MM.1S (cell line): Measurements from ENCODE around the gene ADAM10.
"Not testable (repeated sequence)": the region's sequence is repeated elsewhere in the genome, so short reads cannot be mapped to it uniquely, and the experiment has no call there.

Source experiments
- DNase-seq: peaks from one replicate; pipeline ENCODE4 v3.0.0-alpha.2; 2015
- H2AFZ ChIP-seq: fragments of 300-600 bp; sonication (generic); 2 replicates; pipeline ENCODE4 v1.6.0; 2016; ENCODE audit warnings: antibody characterized with exemption, low read length
- H3F3A ChIP-seq: fragments of 300-600 bp; sonication (generic); 2 replicates; pipeline ENCODE4 v1.6.1; 2016; ENCODE audit warnings: mild to moderate bottlenecking, antibody characterized with exemption, low read length, moderate library complexity, mixed read lengths; ENCODE audit not compliant: insufficient read depth
- H3K27ac ChIP-seq: fragments of 300-600 bp; sonication (generic); 2 replicates; pipeline ENCODE4 v1.5.1; 2016; ENCODE audit warnings: mild to moderate bottlenecking, low read length
- H3K27me3 ChIP-seq: fragments of 300-600 bp; sonication (generic); replicated peaks from 2 replicates; pipeline ENCODE4 v1.6.0; 2016; ENCODE audit warnings: low read length; ENCODE audit not compliant: insufficient read depth
- H3K36me3 ChIP-seq: fragments of 300-600 bp; sonication (generic); replicated peaks from 2 replicates; pipeline ENCODE4 v1.6.1; 2016; ENCODE audit warnings: mild to moderate bottlenecking, low read length, mixed read lengths; ENCODE audit not compliant: insufficient read depth
- H3K4me1 ChIP-seq: fragments of 300-600 bp; sonication (generic); 2 replicates; pipeline ENCODE4 v1.6.1; 2016; ENCODE audit warnings: low read length, mixed read lengths
- H3K4me2 ChIP-seq: fragments of 300-600 bp; sonication (generic); 2 replicates; pipeline ENCODE4 v1.6.0; 2016; ENCODE audit warnings: low read depth, low read length
- H3K4me3 ChIP-seq: fragments of 300-600 bp; sonication (generic); 2 replicates; pipeline ENCODE4 v1.5.1; 2016; ENCODE audit warnings: low read length, mixed read lengths
- H3K79me2 ChIP-seq: fragments of 300-600 bp; sonication (generic); 2 replicates; pipeline ENCODE4 v1.6.1; 2016; ENCODE audit warnings: mixed run types, low read length, mixed read lengths
- H3K9ac ChIP-seq: fragments of 300-600 bp; sonication (generic); 2 replicates; pipeline ENCODE4 v1.6.1; 2016; ENCODE audit warnings: low read length, mixed read lengths
- H3K9me2 ChIP-seq: fragments of 300-600 bp; sonication (generic); replicated peaks from 2 replicates; pipeline ENCODE4 v1.6.1; 2016; ENCODE audit warnings: mild to moderate bottlenecking, low read length, mixed read lengths; ENCODE audit not compliant: insufficient read depth
- H3K9me3 ChIP-seq: fragments of 300-600 bp; sonication (generic); replicated peaks from 2 replicates; pipeline ENCODE4 v1.6.1; 2016; ENCODE audit warnings: mild to moderate bottlenecking, low read length, mixed read lengths; ENCODE audit not compliant: insufficient read depth
- H4K20me1 ChIP-seq: fragments of 300-600 bp; sonication (generic); 2 replicates; pipeline ENCODE4 v1.6.1; 2016; ENCODE audit warnings: mild to moderate bottlenecking, low read length, moderate library complexity, mixed read lengths; ENCODE audit not compliant: insufficient read depth
- CTCF ChIP-seq: fragments of 300-600 bp; sonication (generic); IDR thresholded peaks from 2 replicates; pipeline ENCODE4 v1.5.1; 2016; ENCODE audit warnings: antibody characterized with exemption, low read length, mixed read lengths
- EZH2 ChIP-seq: fragments of 300-600 bp; sonication (generic); optimal IDR thresholded peaks from 2 replicates; pipeline ENCODE3; 2017; ENCODE audit warnings: low read depth, mild to moderate bottlenecking, antibody characterized with exemption, low read length, mixed read lengths
- EZH2phosphoT487 ChIP-seq: fragments of 300-600 bp; sonication (generic); IDR thresholded peaks from 2 replicates; pipeline ENCODE4 v1.6.1; 2018; ENCODE audit warnings: antibody characterized with exemption, low read length

Gene ADAM10

DNA sequence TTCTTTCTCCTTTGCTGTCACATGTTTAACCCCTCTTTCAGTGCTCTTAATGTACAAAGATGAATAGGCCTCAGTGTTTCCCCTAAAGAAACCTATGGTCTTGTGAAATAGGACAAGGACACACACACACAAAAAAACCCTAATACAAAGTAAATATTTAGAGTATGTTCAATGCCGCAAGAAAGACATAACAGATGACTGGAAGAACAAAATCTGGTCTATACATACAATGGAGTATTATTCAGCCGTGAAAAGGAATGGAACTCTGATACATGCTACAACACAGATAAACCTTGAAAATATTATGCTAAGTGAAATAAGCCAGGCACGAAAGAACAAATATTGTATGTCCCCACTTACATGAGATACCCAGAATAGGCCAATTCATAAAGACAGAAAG, 123.1 kb downstream of the ADAM10 start:
- Histone ChIP-seq H3K36me3 (peaks cover 6% of the 10 kb centered on the region), H2AFZ (no peak overlapping the region), H3K27me3 (no peaks in the 10 kb centered on the region), H3K4me1 (peaks cover 26% of the 10 kb centered on the region), H3K9ac (no peak overlapping the region), H4K20me1 (no peaks in the 10 kb centered on the region), H3F3A (peaks cover 9% of the 10 kb centered on the region; the same call in 1 of the 2 replicates), H3K4me3 (no peak overlapping the region), H3K9me3 (no peaks in the 10 kb centered on the region), H3K79me2 (peaks cover 72% of the 10 kb centered on the region), H3K27ac (no peak overlapping the region), H3K4me2 (no peak overlapping the region), H3K9me2 (no peaks in the 10 kb centered on the region)
- TF ChIP-seq CTCF (no peak), EZH2 (no peak), EZH2phosphoT487 (no peak)
- no peak for DNase-seq

- no peak overlapping the region for H3K9ac ChIP-seq
- H3K4me3 ChIP-seq = no peak overlapping the region
- no peaks in the 10 kb centered on the region for H3K27me3 ChIP-seq
- no peak overlapping the region for H3K27ac ChIP-seq
- DNase-seq = no peak
- peaks cover 63% of the 10 kb centered on the region for H3K79me2 ChIP-seq
- H3K9me3 ChIP-seq = no peaks in the 10 kb centered on the region
- no peak overlapping the region for H2AFZ ChIP-seq
- no peak overlapping the region for H3K4me2 ChIP-seq
- peaks cover under 1% of the 10 kb centered on the region; the same call in 1 of the 2 replicates for H3F3A ChIP-seq
- no peaks in the 10 kb centered on the region for H4K20me1 ChIP-seq
- H3K4me1 ChIP-seq = peaks cover 14% of the 10 kb centered on the region
- peaks cover 8% of the 10 kb centered on the region for H3K36me3 ChIP-seq
- no peaks in the 10 kb centered on the region for H3K9me2 ChIP-seq
- TF ChIP-seq EZH2 (no peak), CTCF (no peak), EZH2phosphoT487 (no peak)
These were observed 126.6 kb downstream of the ADAM10 start for GRCh38 chr15:58622877-58623276.

GRCh38 chr15:58620268-58620667, 129.2 kb downstream of the ADAM10 start:
- Histone ChIP-seq H3K79me2 (peaks cover 64% of the 10 kb centered on the region), H3K4me1 (peaks cover 11% of the 10 kb centered on the region)
- not testable (repeated sequence) for DNase-seq, H2AFZ ChIP-seq, H3K9ac ChIP-seq, H3K9me2 ChIP-seq, H4K20me1 ChIP-seq, H3K27me3 ChIP-seq, H3K36me3 ChIP-seq, H3K9me3 ChIP-seq, H3K4me3 ChIP-seq, H3K27ac ChIP-seq, H3F3A ChIP-seq, H3K4me2 ChIP-seq

DNA sequence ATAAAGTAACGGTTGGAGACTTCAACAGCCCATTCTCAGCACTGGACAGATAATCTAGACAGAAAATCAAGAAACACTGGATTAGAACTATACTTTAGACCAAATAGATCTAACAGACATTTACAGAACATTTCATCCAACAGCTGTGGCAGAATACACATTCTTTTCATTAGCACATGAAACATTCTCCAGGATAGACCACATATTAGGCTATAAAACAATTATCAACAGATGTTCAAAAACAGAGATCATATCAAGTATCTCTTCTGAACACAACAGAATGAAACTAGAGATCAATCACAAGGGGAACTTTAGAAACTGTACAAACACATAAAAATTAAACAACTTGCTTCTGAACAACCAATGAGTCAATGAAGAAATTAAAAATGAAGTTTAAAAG, 133.3 kb downstream of the ADAM10 start:
- H3K9me2 ChIP-seq = no peaks in the 10 kb centered on the region
- H3K9me3 ChIP-seq = no peaks in the 10 kb centered on the region
- no peaks in the 10 kb centered on the region for H3K27me3 ChIP-seq
- no peaks in the 10 kb centered on the region for H4K20me1 ChIP-seq
- no peak overlapping the region for H3K4me3 ChIP-seq
- no peak overlapping the region for H3K4me2 ChIP-seq
- TF ChIP-seq EZH2phosphoT487 (no peak), EZH2 (no peak), CTCF (no peak)
- no peak for DNase-seq
- H3K27ac ChIP-seq = no peak overlapping the region
- no peaks in the 10 kb centered on the region for H3F3A ChIP-seq
- H3K4me1 ChIP-seq = no peaks in the 10 kb centered on the region; the same call in 1 of the 2 replicates
- H3K36me3 ChIP-seq = peaks cover 22% of the 10 kb centered on the region
- peaks cover 75% of the 10 kb centered on the region for H3K79me2 ChIP-seq
- H2AFZ ChIP-seq = no peak overlapping the region
- no peak overlapping the region for H3K9ac ChIP-seq
